Measurements from ENCODE around the gene ADAMTSL1.

Gene ADAMTSL1

DNA sequence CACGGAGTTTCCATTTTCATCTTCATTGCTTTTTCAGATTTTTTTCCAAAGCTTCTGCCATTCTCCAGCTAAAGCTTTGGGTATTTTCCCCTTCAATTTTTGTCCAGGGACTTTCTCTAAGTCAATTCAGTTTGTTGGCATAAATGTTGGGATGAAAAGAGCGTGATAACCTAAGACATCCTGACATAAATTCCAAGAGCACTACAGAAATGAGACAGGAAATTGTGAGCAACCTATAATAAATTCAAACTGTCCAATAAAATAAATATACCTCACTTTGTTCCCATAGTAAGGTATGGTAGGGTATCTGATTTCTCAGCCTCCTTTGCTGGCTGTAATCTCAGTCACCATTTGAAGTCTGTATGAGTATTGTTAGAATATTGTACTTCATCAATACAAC, 8.4 kb downstream of the ADAMTSL1 start:
- Histone ChIP-seq H3F3A (ENCODE audit: insufficient read depth) (no peaks in the 10 kb centered on the region), H3K79me2 (ENCODE audit: insufficient read depth, low read length) (no peaks in the 10 kb centered on the region)

DNA sequence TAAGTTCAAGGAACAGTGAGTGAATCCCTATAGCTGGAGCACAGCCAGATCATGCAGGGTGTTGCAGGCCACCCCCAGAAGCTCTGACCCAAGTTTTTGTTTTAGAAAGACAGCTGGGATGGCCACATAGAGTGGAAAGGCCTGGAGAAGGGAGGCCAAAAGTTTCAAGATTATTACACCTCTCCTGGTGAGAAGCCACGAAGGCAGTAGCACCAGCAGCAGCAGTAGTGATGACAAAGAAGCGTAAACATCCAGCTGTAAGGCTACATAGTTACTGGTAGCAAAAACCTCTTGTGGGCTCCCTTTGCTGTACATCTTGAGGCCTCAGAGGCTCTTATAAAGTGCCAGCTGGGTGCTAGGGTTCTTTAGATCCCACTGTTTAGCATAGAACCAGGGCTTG, 11.8 kb downstream of the ADAMTSL1 start:
- TF ChIP-seq, protein P1, sequence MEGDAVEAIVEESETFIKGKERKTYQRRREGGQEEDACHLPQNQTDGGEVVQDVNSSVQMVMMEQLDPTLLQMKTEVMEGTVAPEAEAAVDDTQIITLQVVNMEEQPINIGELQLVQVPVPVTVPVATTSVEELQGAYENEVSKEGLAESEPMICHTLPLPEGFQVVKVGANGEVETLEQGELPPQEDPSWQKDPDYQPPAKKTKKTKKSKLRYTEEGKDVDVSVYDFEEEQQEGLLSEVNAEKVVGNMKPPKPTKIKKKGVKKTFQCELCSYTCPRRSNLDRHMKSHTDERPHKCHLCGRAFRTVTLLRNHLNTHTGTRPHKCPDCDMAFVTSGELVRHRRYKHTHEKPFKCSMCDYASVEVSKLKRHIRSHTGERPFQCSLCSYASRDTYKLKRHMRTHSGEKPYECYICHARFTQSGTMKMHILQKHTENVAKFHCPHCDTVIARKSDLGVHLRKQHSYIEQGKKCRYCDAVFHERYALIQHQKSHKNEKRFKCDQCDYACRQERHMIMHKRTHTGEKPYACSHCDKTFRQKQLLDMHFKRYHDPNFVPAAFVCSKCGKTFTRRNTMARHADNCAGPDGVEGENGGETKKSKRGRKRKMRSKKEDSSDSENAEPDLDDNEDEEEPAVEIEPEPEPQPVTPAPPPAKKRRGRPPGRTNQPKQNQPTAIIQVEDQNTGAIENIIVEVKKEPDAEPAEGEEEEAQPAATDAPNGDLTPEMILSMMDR (IDR thresholded peaks at IDR 0.05; ENCODE audit: insufficient read depth, low read length, poor library complexity, severe bottlenecking): no peak
- TF ChIP-seq EZH2phosphoT487 (conservative IDR thresholded peaks at IDR 0.05; ENCODE audit: low read length): no peak
- Histone ChIP-seq H3K27ac (ENCODE audit: low read depth, low read length) (no peak overlapping the region), H3F3A (ENCODE audit: insufficient read depth) (no peaks in the 10 kb centered on the region)

More for the DNA sequence above, 8.4 kb downstream of the ADAMTSL1 start:
- Histone ChIP-seq H3K9ac (ENCODE audit: low read length) (no peak overlapping the region), H3K9me3 (ENCODE audit: insufficient read depth, low read length) (no peaks in the 10 kb centered on the region), H3K27me3 (ENCODE audit: low read length) (no peaks in the 10 kb centered on the region), H3K27ac (ENCODE audit: low read depth, low read length) (no peak overlapping the region), H4K20me1 (ENCODE audit: low read depth, low read length) (no peaks in the 10 kb centered on the region), H3K4me2 (ENCODE audit: low read depth, low read length, poor library complexity, severe bottlenecking) (no peak overlapping the region), H3K4me3 (ENCODE audit: insufficient read depth, low read length, poor library complexity, severe bottlenecking) (no peak overlapping the region), H3K36me3 (ENCODE audit: low read length) (no peaks in the 10 kb centered on the region), H3K9me2 (replicated peaks; ENCODE audit: insufficient read depth, low read length) (no peaks in the 10 kb centered on the region), H2AFZ (ENCODE audit: low read depth, low read length, severe bottlenecking) (no peak overlapping the region)
- TF ChIP-seq, protein P1 (IDR thresholded peaks at IDR 0.05; ENCODE audit: insufficient read depth, low read length, poor library complexity, severe bottlenecking): no peak
- no peak for TF ChIP-seq EZH2phosphoT487 (conservative IDR thresholded peaks at IDR 0.05; ENCODE audit: low read length)

DNA sequence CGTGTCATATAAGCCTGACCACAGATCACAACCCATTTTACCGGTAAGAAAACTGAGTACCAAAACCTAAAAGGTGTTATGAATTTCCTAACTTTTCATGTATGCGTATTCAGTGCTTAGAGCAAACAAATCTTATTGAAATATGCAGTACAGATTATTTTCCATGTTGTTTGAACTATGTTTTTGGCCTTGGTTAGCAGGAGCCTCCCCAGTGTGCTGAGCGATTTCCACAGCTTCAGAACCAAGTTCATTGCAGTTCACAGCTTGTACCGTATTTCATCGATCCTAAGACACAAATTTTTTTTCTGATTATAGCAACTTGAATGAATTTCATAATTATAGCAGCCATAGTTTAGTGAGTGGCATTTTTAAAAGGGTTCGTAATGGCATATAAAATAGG, 13.7 kb downstream of the ADAMTSL1 start:
- Histone ChIP-seq H3K36me3 (ENCODE audit: low read length) (no peaks in the 10 kb centered on the region), H3K79me2 (ENCODE audit: insufficient read depth, low read length) (no peaks in the 10 kb centered on the region), H3K27ac (ENCODE audit: low read depth, low read length) (no peak overlapping the region), H3F3A (ENCODE audit: insufficient read depth) (no peaks in the 10 kb centered on the region), H3K9me3 (ENCODE audit: insufficient read depth, low read length) (no peaks in the 10 kb centered on the region), H3K4me2 (ENCODE audit: low read depth, low read length, poor library complexity, severe bottlenecking) (no peak overlapping the region), H4K20me1 (ENCODE audit: low read depth, low read length) (no peaks in the 10 kb centered on the region), H3K27me3 (ENCODE audit: low read length) (no peaks in the 10 kb centered on the region), H3K4me3 (ENCODE audit: insufficient read depth, low read length, poor library complexity, severe bottlenecking) (no peak overlapping the region), H3K9ac (ENCODE audit: low read length) (no peak overlapping the region), H3K9me2 (replicated peaks; ENCODE audit: insufficient read depth, low read length) (no peaks in the 10 kb centered on the region), H2AFZ (ENCODE audit: low read depth, low read length, severe bottlenecking) (no peak overlapping the region)
- TF ChIP-seq, protein P1 (IDR thresholded peaks at IDR 0.05; ENCODE audit: insufficient read depth, low read length, poor library complexity, severe bottlenecking): no peak
- no peak for TF ChIP-seq EZH2phosphoT487 (conservative IDR thresholded peaks at IDR 0.05; ENCODE audit: low read length)

More for the DNA sequence above, 11.8 kb downstream of the ADAMTSL1 start:
- Histone ChIP-seq H3K79me2 (ENCODE audit: insufficient read depth, low read length) (no peaks in the 10 kb centered on the region), H3K36me3 (ENCODE audit: low read length) (no peaks in the 10 kb centered on the region), H3K27me3 (ENCODE audit: low read length) (no peaks in the 10 kb centered on the region), H3K4me2 (ENCODE audit: low read depth, low read length, poor library complexity, severe bottlenecking) (no peak overlapping the region), H2AFZ (ENCODE audit: low read depth, low read length, severe bottlenecking) (no peak overlapping the region), H3K9me2 (replicated peaks; ENCODE audit: insufficient read depth, low read length) (no peaks in the 10 kb centered on the region), H4K20me1 (ENCODE audit: low read depth, low read length) (no peaks in the 10 kb centered on the region), H3K4me3 (ENCODE audit: insufficient read depth, low read length, poor library complexity, severe bottlenecking) (no peak overlapping the region), H3K9me3 (ENCODE audit: insufficient read depth, low read length) (no peaks in the 10 kb centered on the region), H3K9ac (ENCODE audit: low read length) (no peak overlapping the region)

Measured in SU-DHL-6 (cell line).